ENCODE measurements around the gene DCP1B.

DCP1B gene

DNA sequence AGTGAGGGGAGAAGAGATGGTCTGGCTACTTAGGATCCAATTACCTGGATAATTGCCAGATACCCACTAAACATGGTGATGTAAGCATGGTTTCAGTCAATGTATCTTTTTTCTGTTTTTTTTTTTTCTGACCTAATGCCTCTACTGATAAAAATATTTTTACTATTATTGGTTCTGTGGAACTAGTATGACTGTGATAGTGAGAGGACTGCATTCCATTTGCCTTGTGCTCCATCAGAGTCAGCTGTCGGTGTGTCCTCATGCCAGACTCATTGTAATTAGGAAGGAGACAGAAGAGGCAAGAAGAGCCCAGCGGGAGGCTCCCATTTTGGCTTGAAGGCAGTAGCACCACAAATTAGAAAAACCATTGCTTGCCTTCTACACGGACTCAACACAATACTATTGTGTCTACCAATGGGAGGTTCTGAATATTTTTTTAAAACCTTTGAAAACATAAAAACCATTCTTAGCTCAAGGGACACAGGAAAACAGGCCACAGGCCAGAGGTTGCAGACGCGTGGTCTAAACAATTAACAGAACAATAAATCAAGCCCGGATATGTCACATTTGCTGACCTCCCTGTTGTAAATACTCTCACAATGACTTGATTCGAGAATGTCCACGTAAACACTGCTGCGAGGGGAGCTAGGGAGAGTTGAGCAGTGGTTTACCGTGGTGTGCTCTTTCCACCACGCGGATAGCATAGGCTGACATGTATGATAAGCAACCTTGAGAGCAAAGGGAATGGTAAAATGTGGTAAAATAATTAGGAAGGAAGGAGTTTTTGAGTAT is 13.5 kb upstream of the DCP1B start:
- no peak for DNase-seq (ENCODE audit: low read depth in 2 of 2)

DNA sequence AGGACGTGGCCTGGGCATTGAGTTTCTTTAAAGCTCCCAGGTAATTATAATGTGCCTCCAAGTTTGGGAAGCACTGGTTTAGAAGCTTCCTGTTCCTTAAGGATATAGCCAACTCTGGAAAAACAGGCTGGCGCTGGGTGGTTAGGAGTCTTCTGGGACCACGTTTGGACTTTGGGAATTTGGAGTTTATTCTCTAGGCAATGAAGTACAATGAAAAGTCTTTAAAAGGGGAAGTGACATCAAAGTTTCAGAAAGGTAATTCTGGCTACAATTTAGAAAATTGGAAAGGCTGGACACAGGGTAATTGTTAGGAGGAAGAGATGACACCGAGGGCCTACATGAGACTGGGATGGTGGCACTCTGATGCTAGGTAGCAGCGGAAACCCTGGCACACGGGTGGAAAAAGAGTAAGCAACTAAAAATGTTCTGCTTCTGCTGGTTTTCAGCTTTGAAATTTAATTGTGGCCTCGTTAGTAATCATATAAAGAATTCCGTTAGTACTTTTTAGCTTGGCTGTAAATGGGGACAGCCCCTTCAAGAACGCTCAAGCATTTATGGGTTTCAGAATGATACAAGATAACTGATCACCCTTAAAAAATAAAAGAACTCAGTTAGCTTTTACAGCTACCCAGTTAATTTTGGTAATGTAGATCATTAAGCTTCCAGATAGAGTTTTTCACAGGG is 12.7 kb upstream of the DCP1B start:
- DNase-seq (ENCODE audit: low read depth in 2 of 2), result no peak

- DNase-seq (ENCODE audit: low read depth in 2 of 2), result no peak
These were observed 10.0 kb upstream of the DCP1B start for GRCh38 chr12:2014231-2014630.

DNA sequence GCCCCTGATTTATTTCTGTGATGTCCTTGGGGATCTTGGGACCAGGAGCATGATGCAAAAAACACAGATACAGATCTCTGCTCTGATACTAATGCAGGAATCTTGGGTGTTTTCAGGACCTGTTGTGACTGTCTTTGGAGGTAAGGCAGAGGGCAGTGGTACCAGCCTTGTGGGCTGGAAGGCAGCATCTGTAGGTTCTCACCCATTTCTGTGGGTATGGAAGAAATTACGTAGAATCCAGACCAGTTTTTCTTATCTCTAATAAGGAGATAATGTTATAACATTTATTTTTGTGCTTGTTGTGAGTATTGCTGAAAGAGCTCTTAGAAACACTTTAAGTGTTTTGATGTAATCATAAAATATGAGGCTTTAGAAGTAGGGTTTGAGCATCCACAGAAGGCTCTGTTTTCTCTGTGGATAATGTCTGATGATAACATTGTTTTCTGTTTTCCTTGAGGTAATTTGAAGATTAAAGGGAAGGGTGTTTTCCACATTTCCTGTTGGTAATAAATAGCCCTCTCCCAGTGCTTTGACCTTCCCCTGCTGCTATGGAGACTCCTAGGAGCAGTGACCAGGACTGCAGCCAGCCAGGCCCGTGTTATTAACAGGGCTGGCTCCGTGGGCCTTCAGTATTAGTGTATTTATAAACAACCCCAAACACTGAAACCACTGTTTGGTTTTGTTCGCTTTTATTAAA is 9.4 kb upstream of the DCP1B start:
- no peak for DNase-seq (ENCODE audit: low read depth in 2 of 2)

DNA sequence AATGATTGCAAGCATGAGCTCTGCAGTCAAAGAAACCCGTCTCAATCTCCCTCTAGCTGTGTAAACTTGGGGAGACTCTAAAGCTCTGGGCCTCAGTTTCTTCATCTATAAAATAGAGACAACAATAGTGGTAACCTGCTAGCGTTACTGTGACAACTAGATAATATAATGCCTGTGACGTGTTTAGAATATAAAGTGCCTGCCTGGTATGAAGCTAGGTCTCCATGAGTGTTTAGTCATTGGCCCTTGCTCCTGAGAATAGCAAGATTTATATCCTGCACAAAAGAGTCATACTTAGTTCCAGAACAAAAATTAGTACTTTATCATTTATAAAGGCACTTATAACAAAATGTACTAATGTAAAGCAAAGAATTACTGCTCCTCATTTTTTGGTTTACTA is 8.8 kb upstream of the DCP1B start:
- no peak for DNase-seq (ENCODE audit: low read depth in 2 of 2)

- DNase-seq (ENCODE audit: low read depth in 2 of 2), result no peak
These were observed 7.7 kb upstream of the DCP1B start for GRCh38 chr12:2011643-2012607.

DNA sequence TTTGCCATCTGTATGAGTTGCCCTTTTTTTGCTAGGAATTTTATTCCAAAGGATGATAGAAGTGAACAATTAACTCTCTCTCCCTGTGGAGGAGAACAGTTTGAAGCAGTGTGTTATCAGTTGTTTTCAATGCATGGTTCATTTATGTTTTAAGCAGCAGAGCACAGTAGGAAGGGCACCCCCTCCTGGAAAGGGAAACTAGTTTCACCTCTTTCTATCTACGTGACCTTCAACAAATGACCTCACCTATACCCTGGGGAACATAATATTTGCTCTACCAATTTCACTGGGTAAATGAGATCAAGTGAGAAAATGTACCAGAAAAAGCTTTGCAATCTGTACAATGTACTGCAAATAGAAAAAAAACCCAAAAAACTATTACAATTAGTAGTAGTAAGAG is 5.4 kb upstream of the DCP1B start:
- DNase-seq (ENCODE audit: low read depth in 2 of 2), result no peak

GRCh38 chr12:2008677-2009076 is 4.4 kb upstream of the DCP1B start:
- no peak for DNase-seq (ENCODE audit: low read depth in 2 of 2)

- no peak for DNase-seq (ENCODE audit: low read depth in 2 of 2)
These were observed 563 bp downstream of the DCP1B start for GRCh38 chr12:2003676-2004112.

DNA sequence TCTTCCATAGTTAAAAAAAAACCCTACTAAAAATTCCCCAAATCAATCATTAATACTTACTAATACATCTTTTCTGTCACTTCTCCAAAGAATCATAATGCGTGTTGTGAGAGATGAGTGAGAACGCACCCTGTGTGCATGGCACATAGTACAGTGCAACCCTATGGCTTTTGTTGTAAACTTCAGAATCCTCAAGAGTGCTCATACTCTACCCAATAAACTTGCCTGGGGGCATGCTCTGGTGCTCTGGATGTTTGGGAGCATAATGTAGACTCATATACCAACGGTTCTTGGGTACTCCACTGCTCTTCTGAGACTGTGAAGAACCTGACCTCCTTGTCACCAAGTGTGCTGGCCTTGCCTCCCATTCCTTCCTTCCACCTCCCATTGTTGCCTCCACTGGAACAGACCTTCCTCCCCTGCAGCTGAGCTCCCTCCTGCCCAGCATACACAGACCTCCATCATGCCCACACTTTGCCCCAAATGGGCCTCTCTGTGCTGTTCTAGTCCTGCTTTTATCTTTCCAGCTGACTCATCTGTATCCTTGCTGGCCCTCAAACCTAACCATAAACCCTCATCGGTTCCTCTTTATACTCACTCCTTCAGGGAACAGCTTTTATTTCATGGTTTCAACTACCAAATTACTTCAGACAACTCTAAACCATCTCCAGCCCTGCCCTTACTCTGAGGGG is 8.9 kb downstream of the DCP1B start:
- DNase-seq (ENCODE audit: low read depth in 2 of 2), result no peak

DNA sequence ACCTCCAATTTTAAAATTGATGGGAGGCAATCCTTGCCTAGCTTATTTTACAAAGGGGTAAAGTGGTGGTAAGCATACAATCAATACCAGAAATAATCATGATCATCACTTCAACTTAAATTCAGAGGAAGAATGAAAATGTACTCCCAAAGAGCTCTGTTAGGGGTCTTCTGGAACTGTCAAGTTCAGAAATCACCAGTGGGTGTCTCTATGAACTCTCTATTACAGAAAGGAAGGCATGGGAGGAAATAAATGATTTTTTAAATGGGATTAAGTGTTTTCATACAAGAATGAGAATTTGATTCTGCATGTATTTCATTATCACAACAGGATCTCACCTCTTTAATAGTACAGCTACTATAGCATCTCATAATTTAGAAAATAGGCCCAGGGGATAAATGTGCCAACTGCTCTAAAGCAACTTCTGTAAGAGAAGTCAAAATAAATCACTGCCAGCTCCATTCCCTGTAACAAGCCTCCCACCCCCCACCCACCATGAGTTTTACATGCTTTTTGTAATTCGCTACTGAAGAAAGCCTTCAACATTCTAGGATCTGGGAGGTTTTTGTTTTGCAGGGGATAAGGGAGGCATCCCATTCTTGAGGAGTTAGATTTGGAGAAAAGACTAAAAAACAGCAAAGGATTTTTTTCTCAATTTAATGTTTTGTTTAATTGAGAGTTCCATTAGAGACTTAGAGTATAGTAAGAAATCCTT is 9.7 kb downstream of the DCP1B start:
- no peak for DNase-seq (ENCODE audit: low read depth in 2 of 2)

DNA sequence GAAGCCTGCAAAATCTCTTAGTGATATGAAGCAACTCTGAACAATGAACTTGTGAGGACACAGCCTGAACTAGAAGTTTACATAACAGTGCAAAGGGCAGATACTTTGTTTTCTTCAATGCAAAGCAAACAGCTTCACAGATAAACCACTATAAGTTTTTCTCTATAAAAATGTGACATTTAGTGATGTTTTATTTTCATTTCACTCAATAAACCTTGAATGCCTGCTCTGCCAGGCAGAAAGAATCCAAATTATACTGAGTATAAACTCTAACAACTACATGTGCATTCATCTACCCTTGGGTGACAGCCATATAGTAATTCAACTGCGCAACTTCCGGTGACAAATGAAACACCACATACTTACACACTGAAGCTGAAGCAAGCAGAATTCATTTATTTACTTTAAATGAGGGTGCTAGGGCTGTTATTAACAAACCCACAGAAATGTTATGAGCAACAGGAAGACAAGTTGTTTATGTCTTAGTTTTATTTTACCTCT is 10.3 kb downstream of the DCP1B start:
- DNase-seq (ENCODE audit: low read depth in 2 of 2), result no peak

- DNase-seq (ENCODE audit: low read depth in 2 of 2), result no peak
These were observed 10.9 kb downstream of the DCP1B start for GRCh38 chr12:1993341-1993740.

- DNase-seq (ENCODE audit: low read depth in 2 of 2), result no peak
These were observed 11.5 kb downstream of the DCP1B start for GRCh38 chr12:1992732-1993131.

- DNase-seq (ENCODE audit: low read depth in 2 of 2), result no peak
These were observed 15.1 kb downstream of the DCP1B start for GRCh38 chr12:1989111-1989510.

GRCh38 chr12:1984759-1985158 is 19.5 kb downstream of the DCP1B start:
- no peak for DNase-seq (ENCODE audit: low read depth in 2 of 2)

DNA sequence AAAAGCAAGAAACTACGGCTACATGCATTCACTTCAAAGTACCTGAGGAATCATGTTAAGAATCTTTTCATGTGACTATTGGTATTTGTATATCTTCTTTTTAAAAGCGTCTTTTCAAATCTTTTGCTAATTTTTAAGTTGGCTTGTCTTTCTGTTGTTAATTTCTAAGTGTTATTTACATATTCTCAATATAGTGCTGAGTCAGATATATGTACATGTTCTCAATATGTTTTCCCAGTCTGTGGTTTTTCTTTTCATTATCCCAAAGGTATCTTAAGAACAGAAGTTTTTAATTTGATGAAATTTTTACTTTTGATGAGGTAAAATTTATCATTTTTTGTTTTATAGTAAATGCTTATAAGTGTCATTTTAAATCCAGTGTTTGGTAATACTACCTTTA is 24.0 kb downstream of the DCP1B start:
- DNase-seq (ENCODE audit: low read depth in 2 of 2), result no peak

DNA sequence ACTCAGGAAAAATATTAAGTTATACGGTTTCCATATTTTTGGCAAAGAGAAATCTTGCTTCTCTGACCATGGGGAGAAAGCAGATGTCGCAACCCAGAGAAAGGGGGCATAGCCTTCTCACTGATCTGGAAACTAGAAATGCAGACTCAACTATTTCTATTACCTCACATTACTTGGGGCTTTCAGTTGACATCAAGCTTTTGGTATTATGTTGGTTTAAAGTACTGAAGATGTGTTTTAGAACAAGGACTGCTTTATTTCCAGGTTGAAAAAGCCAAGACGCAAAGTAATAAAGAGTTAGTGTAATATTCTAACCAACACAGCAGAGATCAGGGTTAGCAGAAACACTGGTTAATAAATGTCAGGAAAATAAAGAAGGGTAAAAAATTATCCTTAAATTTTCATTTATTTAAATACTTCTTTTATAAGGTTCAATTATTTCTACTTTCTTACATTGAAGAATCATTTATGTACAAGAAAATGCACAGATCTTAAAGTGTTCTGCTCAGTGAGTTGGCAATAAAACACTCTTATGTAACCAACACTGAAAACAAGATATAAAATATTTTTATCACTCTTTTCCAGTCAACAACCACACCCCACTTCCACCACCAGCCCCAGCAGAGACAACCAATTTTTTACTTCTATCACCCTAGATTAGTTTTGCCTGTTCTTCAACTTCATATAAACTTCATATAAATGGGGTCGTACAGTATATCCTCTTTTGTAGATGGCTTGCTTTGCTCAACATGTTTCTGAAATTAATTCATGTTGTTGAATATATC is 26.0 kb downstream of the DCP1B start:
- no peak for DNase-seq (ENCODE audit: low read depth in 2 of 2)

DNA sequence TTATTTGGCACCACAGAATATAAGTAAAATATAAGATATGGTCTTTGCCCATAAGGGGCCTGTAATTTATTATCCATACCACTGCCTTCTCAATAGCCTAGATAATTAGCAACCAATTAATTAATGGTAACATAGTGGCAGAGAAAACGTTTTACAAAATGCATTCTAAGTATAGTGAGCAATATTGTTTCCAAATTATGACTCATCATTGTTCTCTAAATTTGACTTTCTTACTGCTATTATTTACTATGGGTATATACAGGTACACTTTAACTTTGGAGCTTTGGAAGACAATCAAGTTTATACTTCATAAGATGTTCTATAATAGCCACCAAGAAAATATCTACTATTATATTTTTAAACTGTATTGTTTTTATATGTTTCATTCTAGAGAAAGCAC is 26.7 kb downstream of the DCP1B start:
- no peak for DNase-seq (ENCODE audit: low read depth in 2 of 2)

Measured in activated CD4-positive, alpha-beta T cell treated with anti-CD3 and anti-CD28 coated beads for 24 hours (primary cell).